Raji (cell line): ENCODE data around the gene PLCE1.

Experiments
- POLR2A ChIP-seq: IDR thresholded peaks from 2 replicates; pipeline ENCODE4 v1.6.1; 2011; ENCODE audit warnings: low read depth, low read length, control low read depth; ENCODE audit not compliant: insufficient read depth

PLCE1 gene

DNA sequence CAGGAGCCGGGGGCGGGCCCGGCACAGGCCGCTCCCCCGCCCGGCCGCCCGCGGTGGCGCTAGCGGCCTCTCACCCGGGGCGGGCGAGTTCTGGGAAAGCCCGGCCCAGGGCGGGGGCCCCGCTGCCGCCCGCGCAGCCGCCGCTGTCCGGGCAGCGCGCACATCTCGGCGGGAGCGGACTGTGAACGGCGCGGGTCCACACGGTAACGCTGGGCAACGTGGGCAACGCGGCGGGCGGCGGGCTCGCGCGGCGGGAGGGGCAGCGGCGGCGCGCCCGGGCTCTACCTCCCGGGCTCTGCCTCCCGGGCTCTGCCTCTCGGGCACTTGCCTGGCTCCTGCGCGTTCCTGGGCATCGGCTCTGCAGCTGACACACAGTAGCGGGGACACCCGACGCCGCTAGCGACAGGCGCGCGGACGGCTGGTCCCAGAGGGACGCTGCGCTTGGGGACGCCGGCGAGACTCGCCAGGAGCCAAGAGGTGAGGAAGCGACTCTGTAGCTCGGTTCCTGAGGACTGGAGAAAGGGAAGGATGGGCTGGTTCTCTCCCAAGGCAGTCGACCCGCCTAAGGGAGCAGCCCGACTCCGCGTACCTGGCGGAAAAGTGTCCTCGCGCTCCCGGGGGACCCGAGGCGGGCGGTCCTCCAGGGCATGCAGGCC, at the start of gene PLCE1:
PLCE1 (plus strand) TSS at position 150 of the 656 bp plus-strand sequence. CDS start 37,116 bp downstream, outside the sequence.
- TF ChIP-seq POLR2A = no peak

DNA sequence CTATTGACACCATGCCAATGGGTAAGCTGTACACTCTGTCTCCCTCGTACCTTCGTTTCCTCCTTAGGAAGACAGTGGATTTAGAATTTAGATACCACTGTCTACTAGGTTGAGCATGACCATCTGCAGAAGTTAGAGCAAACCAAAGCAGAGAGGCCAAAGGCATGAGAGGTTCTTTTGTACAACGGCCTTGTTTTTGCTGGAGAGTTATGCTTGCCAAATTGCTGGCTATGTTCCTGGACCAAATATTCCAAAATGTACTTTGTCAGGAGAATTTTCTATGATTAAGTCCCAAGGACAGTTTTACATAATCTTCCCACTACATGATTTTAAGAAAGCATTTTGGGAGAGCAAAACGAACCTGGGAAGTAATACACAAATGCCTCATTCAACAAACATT, 47.9 kb upstream of the PLCE1 start:
- TF ChIP-seq POLR2A = no peak

DNA sequence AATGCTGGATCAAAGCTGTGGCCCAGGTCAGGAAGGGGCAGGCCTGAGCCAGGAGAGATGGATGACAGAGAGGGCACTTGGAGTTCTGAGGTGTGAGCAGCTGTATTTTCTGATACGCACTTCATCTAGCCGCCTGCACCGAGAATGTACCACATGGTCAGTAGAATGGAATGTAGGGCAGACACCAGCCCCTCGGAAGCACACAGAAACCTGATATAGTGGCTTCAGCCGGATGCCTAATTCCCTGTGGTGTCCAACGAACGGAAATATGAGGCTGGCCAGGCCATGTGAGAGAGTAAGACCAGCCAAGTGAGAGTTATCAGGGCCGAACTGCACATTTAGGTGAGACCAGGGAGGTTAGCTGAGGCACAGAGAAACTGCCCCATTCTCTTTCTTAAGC, 46.7 kb upstream of the PLCE1 start:
- no peak for TF ChIP-seq POLR2A

DNA sequence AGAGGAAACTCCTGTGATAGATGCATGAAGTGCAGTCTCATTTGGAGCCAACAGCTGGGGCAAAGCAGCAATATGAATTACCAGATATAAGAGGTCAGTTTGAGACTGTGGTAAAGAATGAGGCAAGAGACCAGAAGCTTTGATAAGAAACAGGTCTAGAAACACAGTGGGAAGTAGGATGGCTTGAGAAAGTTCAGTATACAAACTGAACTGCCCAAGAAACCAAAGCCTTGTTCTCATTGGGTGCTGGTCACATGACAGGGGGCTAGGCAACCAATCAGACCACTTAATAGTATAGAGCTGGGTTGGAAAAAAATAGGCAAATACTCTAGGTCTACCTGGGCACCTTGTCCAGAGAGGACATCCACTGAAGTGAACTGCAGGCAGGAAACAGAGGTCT, 46.2 kb upstream of the PLCE1 start:
- TF ChIP-seq POLR2A = no peak

DNA sequence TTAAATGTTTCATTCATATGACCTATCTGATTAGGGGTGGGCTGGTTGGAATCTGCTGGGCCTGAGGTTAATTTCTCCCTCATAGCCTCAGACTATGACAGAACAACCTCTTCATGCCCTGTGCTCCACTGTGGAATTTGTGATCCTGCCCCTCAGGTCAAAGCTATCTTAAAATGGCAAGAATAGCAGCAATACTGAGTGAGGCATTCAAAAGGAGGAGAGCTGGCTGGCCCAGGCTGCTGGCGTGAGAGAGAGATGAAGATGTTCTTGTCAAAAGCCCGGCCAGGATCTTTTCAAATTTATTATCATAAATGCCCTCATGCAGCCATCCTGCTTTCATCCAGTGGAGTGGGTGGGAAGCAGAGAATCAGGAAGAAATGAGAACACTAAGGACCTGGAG, 41.8 kb upstream of the PLCE1 start:
- TF ChIP-seq POLR2A = no peak

DNA sequence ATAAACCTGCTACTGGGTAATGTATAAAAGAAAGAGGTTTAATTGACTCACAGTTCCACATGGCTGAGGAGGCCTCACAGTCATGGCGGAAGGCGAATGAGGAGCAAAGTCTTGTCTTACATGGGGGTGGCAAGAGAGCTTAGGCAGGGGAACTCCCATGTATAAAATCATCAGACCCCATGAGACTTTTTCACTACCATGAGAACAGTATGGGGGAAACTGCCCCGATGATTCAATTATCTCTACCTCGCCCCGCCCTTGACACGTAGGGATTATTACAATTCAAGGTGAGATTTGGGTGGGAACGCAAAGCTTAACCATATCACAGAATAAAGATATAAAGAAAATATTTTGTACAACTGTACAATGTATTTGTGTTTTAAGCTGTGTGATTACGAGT, 39.4 kb upstream of the PLCE1 start:
- no peak for TF ChIP-seq POLR2A

DNA sequence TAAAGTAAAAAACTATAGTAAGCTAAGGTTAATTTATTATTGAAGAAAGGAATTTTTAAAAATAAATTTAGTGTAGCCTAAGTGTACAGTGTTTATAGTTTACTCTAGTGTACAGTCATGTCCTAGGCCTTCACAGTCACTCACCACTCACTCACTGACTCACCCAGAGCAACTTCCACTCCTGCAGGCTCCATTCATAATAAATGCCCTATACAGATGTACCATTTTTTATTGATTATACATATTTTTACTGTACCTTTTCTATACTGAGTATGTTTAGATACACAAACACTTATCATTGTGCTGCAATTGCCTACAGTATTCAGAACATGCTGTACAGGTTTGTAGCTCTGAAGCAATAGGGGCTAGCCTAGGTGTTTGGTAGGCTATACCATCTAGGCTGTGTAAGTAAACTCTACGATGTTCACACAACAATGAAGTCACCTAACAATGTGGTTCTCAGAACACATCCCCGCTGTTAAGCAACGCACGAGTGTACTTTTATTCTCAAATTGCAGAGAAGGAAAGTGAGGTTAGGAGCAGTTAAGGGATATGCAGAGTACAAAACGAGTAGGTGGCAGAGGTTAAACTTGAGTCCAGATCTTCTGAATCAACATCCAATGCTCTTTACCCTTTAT, 38.9 kb upstream of the PLCE1 start:
- TF ChIP-seq POLR2A = no peak

DNA sequence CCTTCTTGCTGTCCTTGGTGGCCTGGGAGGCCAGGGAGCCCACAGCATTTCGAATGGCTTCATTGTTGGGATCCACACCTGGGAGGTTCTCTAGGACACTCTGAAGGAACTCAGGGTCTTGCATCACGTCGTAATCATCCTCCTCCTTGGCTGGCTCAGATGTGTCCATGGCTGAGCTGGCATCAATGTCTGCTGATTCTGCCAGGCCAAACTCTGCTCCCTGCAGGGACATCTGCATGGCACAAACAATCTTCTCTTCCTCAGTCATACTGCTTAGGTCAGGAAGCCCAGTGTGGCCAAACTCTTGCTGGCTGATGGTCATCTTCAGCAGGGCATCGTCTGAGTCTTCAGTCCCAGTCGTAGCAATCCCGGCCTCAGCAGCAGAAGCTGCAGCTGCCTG, 34.9 kb upstream of the PLCE1 start:
- no peak for TF ChIP-seq POLR2A

DNA sequence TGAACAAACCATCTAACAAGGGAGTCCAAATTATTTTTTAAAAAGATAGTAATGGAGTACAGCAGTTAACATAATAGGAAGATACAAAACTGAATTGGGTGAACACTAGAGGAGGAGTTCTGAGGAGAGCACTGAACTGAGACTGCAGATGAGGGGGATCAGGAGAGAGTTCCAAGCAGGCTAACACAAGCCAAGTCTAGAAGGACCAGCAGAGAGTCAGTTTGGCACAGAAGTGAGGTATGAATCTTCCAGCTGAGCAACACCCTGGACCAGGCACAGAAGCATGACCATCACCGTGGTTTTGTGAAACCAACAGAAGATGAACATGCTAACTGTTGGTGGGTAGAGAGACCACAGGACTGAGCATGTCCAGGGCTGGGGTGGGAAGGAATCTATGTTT, 30.8 kb upstream of the PLCE1 start:
- no peak for TF ChIP-seq POLR2A

DNA sequence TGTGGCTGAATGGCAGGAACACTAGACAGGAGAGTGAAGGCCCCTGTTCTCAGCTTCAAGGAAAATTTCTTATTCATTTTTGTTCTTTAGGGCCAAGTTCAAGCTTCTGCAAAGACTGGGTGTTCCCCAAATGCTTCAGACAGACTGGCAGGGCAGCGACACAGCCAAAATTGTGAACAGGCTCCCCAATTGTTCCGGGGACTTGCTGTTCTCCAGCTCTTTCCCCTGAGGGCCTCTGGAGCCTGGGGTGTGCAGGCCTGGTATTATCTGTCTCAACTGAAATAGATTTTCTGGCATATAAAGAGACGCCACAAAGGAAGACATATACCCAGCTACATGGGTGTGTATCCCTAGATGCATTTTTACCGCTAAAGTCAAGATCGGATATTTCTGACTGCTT, 30.3 kb upstream of the PLCE1 start:
- TF ChIP-seq POLR2A = no peak

DNA sequence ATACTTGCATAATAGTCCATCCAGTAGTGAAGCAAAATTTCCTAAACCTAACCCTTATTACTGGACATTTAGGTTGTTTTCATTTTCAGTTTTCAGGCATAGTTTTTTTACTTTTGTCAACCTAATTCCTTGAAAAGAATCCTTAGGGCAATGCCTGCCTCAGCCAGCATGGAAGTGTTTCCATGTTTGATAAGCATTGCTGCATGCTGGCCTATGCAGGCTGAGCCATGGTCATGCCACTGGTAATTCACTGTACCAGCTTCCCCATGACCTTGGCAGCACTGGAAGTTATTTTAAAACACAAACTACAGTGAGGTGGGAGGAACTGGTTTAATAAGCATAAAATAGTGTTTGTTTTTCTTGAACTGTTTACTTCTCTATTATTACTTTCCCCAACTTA, 27.8 kb upstream of the PLCE1 start:
- TF ChIP-seq POLR2A = no peak

DNA sequence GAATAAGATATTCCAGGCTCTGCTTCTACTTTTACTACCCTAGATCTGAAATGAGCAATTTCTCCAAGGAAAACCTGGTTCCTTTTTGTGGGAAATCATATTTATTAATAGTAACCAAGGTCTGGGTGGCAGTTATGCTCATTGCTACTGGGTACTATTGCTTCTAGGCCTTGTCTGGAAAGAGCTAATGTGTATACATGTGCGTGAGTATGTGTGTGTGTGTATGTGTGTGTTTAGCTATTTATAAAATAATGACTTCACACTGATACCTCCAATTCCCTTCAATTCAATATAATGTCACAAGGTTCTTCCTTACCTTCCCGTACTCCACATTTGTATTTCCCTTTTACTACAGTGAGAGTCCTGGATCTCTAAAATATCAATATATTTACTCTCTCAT, 26.0 kb upstream of the PLCE1 start:
- TF ChIP-seq POLR2A = no peak

DNA sequence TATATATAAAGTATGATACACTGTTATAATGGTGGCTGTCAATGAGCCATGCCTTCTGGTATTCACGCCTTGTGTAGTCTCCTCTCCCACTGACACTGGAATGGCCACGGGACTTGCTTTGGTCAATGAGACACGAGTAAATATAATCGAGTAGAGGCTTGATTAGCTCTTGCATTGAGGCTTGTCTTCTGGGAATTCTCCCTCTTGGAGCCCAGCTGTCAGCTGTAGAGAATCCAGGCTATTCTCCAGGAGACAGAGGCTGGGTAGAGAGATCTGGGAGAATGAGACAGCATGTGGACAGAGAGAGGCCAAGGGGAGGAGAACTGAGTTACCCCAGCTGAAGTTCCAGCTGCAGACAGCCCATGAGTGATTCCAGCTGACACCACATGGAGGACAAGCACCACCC, 25.2 kb upstream of the PLCE1 start:
- TF ChIP-seq POLR2A = no peak

DNA sequence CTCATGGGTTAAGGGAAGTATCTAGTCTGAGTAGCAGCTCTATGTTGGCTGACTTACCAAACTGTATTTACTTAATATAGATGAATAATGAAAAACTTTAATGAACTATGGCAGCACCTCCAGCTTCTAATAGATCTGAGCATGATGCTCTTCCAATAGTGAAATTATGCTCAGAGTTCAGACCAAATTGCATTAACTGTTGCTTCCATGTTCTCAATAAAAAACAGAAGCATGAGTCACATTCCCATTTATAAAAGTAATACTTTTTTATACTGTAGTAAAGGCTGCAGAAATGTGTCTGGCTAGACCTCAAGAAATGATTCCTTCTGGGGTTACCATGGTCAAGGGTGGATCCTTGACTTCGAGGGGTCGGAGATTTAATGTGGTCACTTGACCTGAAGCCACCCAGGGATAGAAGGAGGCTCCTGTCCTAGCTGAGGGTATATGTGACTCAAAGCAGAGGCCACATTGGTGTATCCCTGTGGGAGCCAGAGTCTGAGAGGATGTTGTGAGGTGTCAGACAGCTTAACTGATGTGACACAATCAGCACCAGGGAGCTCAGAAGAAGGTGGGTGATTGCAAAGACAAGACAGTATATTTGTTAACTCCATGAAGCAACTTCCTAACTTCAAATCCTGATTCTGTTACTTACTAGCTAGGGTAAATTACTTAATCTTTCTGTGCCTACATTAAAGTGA, 19.8 kb upstream of the PLCE1 start:
- TF ChIP-seq POLR2A = no peak

DNA sequence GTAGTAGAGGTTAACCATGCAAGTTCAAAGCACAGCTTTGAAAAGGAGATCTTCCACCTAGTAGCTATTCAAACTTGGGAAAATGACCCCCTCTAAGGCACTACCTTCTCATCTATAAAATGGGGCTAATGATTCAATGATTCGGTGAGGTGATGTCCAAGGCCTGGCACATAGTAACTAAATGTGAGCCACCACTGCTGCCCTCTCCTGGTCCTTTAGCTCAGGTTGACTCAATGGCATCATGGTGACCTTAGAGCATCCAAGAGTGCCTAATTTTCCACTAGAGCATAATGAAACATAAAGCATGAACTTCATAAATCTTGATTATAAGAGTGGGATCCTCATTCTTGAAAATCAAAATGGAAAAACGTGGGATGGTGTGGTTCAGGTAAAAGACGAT, 16.3 kb upstream of the PLCE1 start:
- TF ChIP-seq POLR2A = no peak

DNA sequence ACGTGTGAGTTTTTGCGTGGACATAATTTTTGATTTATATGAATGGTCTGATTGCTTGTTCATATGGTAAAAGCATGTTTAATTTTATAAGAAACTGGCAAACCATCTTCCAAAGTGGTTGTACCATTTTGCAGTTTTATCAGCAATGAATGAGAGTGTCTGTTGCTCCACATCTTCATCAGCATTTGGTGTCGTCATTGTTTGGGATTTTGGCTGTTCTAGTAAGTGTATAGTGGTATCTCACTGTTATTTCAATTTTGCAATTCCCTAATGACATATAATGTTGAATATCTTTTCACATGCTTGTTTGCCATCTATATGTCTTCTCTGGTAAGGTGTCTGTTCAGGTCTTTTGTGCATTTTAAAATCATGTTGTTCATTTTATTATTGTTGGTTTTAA, 13.2 kb upstream of the PLCE1 start:
- TF ChIP-seq POLR2A = no peak
